PFSK-1 (cell line): ENCODE results near the gene MIX23.

Experiments
- POLR2AphosphoS5 ChIP-seq: IDR thresholded peaks from 2 replicates; pipeline ENCODE4 v1.6.1; 2012; ENCODE audit warnings: low read depth, mild to moderate bottlenecking, control low read depth, low read length, moderate library complexity
- TAF1 ChIP-seq: IDR thresholded peaks from 2 replicates; pipeline ENCODE4 v1.6.1; 2012; ENCODE audit warnings: low read length, control low read depth, borderline replicate concordance; ENCODE audit not compliant: insufficient read depth

GRCh38 chr3:122390665-122391064, 7.6 kb upstream of the MIX23 start:
- TF ChIP-seq POLR2AphosphoS5 (no peak), TAF1 (no peak)
